ENCODE results near the gene ZNF397.

- TF ChIP-seq, protein P1, sequence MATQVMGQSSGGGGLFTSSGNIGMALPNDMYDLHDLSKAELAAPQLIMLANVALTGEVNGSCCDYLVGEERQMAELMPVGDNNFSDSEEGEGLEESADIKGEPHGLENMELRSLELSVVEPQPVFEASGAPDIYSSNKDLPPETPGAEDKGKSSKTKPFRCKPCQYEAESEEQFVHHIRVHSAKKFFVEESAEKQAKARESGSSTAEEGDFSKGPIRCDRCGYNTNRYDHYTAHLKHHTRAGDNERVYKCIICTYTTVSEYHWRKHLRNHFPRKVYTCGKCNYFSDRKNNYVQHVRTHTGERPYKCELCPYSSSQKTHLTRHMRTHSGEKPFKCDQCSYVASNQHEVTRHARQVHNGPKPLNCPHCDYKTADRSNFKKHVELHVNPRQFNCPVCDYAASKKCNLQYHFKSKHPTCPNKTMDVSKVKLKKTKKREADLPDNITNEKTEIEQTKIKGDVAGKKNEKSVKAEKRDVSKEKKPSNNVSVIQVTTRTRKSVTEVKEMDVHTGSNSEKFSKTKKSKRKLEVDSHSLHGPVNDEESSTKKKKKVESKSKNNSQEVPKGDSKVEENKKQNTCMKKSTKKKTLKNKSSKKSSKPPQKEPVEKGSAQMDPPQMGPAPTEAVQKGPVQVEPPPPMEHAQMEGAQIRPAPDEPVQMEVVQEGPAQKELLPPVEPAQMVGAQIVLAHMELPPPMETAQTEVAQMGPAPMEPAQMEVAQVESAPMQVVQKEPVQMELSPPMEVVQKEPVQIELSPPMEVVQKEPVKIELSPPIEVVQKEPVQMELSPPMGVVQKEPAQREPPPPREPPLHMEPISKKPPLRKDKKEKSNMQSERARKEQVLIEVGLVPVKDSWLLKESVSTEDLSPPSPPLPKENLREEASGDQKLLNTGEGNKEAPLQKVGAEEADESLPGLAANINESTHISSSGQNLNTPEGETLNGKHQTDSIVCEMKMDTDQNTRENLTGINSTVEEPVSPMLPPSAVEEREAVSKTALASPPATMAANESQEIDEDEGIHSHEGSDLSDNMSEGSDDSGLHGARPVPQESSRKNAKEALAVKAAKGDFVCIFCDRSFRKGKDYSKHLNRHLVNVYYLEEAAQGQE (IDR thresholded peaks at IDR 0.05; ENCODE audit: low read depth), result no peak
- TF ChIP-seq POLR2AphosphoS5 (IDR thresholded peaks at IDR 0.05; ENCODE audit: low read depth, low read length), result no peak
- TF ChIP-seq CBX3 (IDR thresholded peaks at IDR 0.05; ENCODE audit: low read depth), result no peak
- TF ChIP-seq, protein P2, sequence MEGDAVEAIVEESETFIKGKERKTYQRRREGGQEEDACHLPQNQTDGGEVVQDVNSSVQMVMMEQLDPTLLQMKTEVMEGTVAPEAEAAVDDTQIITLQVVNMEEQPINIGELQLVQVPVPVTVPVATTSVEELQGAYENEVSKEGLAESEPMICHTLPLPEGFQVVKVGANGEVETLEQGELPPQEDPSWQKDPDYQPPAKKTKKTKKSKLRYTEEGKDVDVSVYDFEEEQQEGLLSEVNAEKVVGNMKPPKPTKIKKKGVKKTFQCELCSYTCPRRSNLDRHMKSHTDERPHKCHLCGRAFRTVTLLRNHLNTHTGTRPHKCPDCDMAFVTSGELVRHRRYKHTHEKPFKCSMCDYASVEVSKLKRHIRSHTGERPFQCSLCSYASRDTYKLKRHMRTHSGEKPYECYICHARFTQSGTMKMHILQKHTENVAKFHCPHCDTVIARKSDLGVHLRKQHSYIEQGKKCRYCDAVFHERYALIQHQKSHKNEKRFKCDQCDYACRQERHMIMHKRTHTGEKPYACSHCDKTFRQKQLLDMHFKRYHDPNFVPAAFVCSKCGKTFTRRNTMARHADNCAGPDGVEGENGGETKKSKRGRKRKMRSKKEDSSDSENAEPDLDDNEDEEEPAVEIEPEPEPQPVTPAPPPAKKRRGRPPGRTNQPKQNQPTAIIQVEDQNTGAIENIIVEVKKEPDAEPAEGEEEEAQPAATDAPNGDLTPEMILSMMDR (IDR thresholded peaks at IDR 0.05 in 2 of 3, conservative IDR thresholded peaks at IDR 0.05 in 1 of 3; ENCODE audit: borderline replicate concordance in 1 of 3, insufficient read depth in 1 of 3, low read depth in 2 of 3, low read length in 2 of 3), result no peak
These were observed 12.9 kb downstream of the ZNF397 start for GRCh38 chr18:35253655-35254287.
